ENCODE data around the gene SLC2A9.

Gene SLC2A9

GRCh38 chr4:9877123-9877522 is 144.2 kb downstream of the SLC2A9 start:
- no peak for TF ChIP-seq CTCF (IDR thresholded peaks at IDR 0.05; ENCODE audit: insufficient read depth, low read length, poor library complexity, severe bottlenecking)
- Histone ChIP-seq H3K4me3 (replicated peaks; ENCODE audit: low read depth, low read length) (no peak overlapping the region), H3K27me3 (replicated peaks; ENCODE audit: control insufficient read depth, insufficient read depth, low read length) (no peaks in the 10 kb centered on the region), H3K36me3 (ENCODE audit: control insufficient read depth, insufficient read depth, low read length) (no peaks in the 10 kb centered on the region)
- no peak for DNase-seq (ENCODE audit: extremely low read depth, insufficient read length)

- TF ChIP-seq CTCF (IDR thresholded peaks at IDR 0.05; ENCODE audit: insufficient read depth, low read length, poor library complexity, severe bottlenecking): no peak
- Histone ChIP-seq H3K27me3 (replicated peaks; ENCODE audit: control insufficient read depth, insufficient read depth, low read length) (no peaks in the 10 kb centered on the region), H3K36me3 (ENCODE audit: control insufficient read depth, insufficient read depth, low read length) (no peaks in the 10 kb centered on the region), H3K4me3 (replicated peaks; ENCODE audit: low read depth, low read length) (no peak overlapping the region)
- DNase-seq (ENCODE audit: extremely low read depth, insufficient read length): no peak
These were observed 145.8 kb downstream of the SLC2A9 start for GRCh38 chr4:9875516-9875915.

GRCh38 chr4:9874385-9874784 is 146.9 kb downstream of the SLC2A9 start:
- TF ChIP-seq CTCF (IDR thresholded peaks at IDR 0.05; ENCODE audit: insufficient read depth, low read length, poor library complexity, severe bottlenecking): no peak
- Histone ChIP-seq H3K27me3 (replicated peaks; ENCODE audit: control insufficient read depth, insufficient read depth, low read length) (no peaks in the 10 kb centered on the region), H3K36me3 (ENCODE audit: control insufficient read depth, insufficient read depth, low read length) (no peaks in the 10 kb centered on the region), H3K4me3 (replicated peaks; ENCODE audit: low read depth, low read length) (no peak overlapping the region)
- DNase-seq (ENCODE audit: extremely low read depth, insufficient read length): no peak

GRCh38 chr4:9870165-9870790 is 151.0 kb downstream of the SLC2A9 start:
- H3K4me3 ChIP-seq (replicated peaks; ENCODE audit: low read depth, low read length): no peak overlapping the region
- no peaks in the 10 kb centered on the region for H3K27me3 ChIP-seq (replicated peaks; ENCODE audit: control insufficient read depth, insufficient read depth, low read length)
- no peak for TF ChIP-seq CTCF (IDR thresholded peaks at IDR 0.05; ENCODE audit: insufficient read depth, low read length, poor library complexity, severe bottlenecking)
- DNase-seq (ENCODE audit: extremely low read depth, insufficient read length): peak; percentile 20
- H3K36me3 ChIP-seq (ENCODE audit: control insufficient read depth, insufficient read depth, low read length): no peaks in the 10 kb centered on the region

GRCh38 chr4:9867751-9868425 is 153.4 kb downstream of the SLC2A9 start:
- H3K36me3 ChIP-seq (ENCODE audit: control insufficient read depth, insufficient read depth, low read length): no peaks in the 10 kb centered on the region
- no peaks in the 10 kb centered on the region for H3K27me3 ChIP-seq (replicated peaks; ENCODE audit: control insufficient read depth, insufficient read depth, low read length)
- DNase-seq (ENCODE audit: extremely low read depth, insufficient read length): no peak
- H3K4me3 ChIP-seq (replicated peaks; ENCODE audit: low read depth, low read length): no peak overlapping the region
- TF ChIP-seq CTCF (IDR thresholded peaks at IDR 0.05; ENCODE audit: insufficient read depth, low read length, poor library complexity, severe bottlenecking): no peak
